ENCODE data around the gene TTC21B. TPM values are rescaled to one million over a fixed set of nuclear protein-coding genes. Genes with fewer than 3 reads are reported as not detected.
"Not testable (repeated sequence)": the region's sequence is repeated elsewhere in the genome, so short reads cannot be mapped to it uniquely, and the experiment has no call there.

Gene TTC21B
- total RNA-seq: 10 to 100 TPM; 19.2 to 21.8 TPM
- 8.6 TPM for polyA plus RNA-seq

- peaks cover 0 to 7% (median 0%) of the 10 kb centered on the region in 3 donors for H3K36me3 Mint-ChIP-seq
- peak within 1 kb of the TSS in 2 of 7 donors; percentile 12 to 36 for H3K4me3 Mint-ChIP-seq
- H3K9me3 Mint-ChIP-seq: no peaks in the 10 kb centered on the region
- Histone ChIP-seq H3K9me3 (ENCODE audit: low read length) (no peaks in the 10 kb centered on the region), H3K4me3 (ENCODE audit: low read length) (peak within 1 kb of the TSS; percentile 92), H3K36me3 (ENCODE audit: insufficient read depth, low read length) (no peaks in the 10 kb centered on the region), H3K27me3 (ENCODE audit: insufficient read depth, low read length, poor library complexity, severe bottlenecking) (no peaks in the 10 kb centered on the region), H3K27ac (ENCODE audit: low read depth, low read length) (peak within 1 kb of the TSS; percentile 76), H3K4me1 (ENCODE audit: insufficient read depth, low read length) (peaks cover 31% of the 10 kb centered on the region)
- ChIA-PET CTCF (interaction anchor here (0.9 to 2.3 kb wide), 10 partner anchors 8 to 174 kb away, joined by 3 to 8 read pairs (median 4); partner anchors contain the start of gene SCN1A), POLR2A (interaction anchor here (0.7 to 1.5 kb wide), 2 partner anchors 14 to 159 kb away, joined by 3 to 5 read pairs; partner anchors contain the start of gene GALNT3)
- no peaks in the 10 kb centered on the region for H3K27me3 Mint-ChIP-seq
- peak; percentile 90 to 96 (median 93) for DNase-seq
- H3K27ac Mint-ChIP-seq: peak within 1 kb of the TSS in 2 of 8 donors; percentile 25 to 65
- peaks cover 10 to 20% (median 11%) of the 10 kb centered on the region in 3 donors for H3K4me1 Mint-ChIP-seq
Observed at GRCh38 chr2:165953655-165954606, at the start of gene TTC21B. Gene TTC21B (minus strand): TSS chr2:165953776. CDS start chr2:165953705, 71 bp downstream.

- Histone ChIP-seq H3K27ac (ENCODE audit: low read depth, low read length) (no peak overlapping the region), H3K4me1 (ENCODE audit: insufficient read depth, low read length) (no peaks in the 10 kb centered on the region), H3K9me3 (ENCODE audit: low read length) (no peaks in the 10 kb centered on the region), H3K4me3 (ENCODE audit: low read length) (no peak overlapping the region), H3K27me3 (ENCODE audit: insufficient read depth, low read length, poor library complexity, severe bottlenecking) (no peaks in the 10 kb centered on the region), H3K36me3 (ENCODE audit: insufficient read depth, low read length) (no peaks in the 10 kb centered on the region)
- CTCF ChIA-PET: no interaction called here
- no peak overlapping the region for H3K27ac Mint-ChIP-seq
- H3K9me3 Mint-ChIP-seq: no peaks in the 10 kb centered on the region
- no peaks in the 10 kb centered on the region for H3K36me3 Mint-ChIP-seq
- H3K4me3 Mint-ChIP-seq: no peak overlapping the region
- POLR2A ChIA-PET: no interaction called here
- peaks cover 5 to 15% of the 10 kb centered on the region in 2 donors for H3K27me3 Mint-ChIP-seq
- no peaks in the 10 kb centered on the region for H3K4me1 Mint-ChIP-seq
- no peak for DNase-seq
Observed at GRCh38 chr2:166000401-166000800, 46.8 kb upstream of the TTC21B start.

GRCh38 chr2:165990846-165991245 is 37.3 kb upstream of the TTC21B start:
- no peak overlapping the region for H3K27ac Mint-ChIP-seq
- H3K27me3 Mint-ChIP-seq: peaks cover 1 to 28% of the 10 kb centered on the region in 2 donors
- CTCF ChIA-PET: no interaction called here
- H3K4me1 Mint-ChIP-seq: no peaks in the 10 kb centered on the region
- H3K36me3 ChIP-seq (ENCODE audit: insufficient read depth, low read length): no peaks in the 10 kb centered on the region
- no peaks in the 10 kb centered on the region for H3K4me1 ChIP-seq (ENCODE audit: insufficient read depth, low read length)
- H3K27ac ChIP-seq (ENCODE audit: low read depth, low read length): no peak overlapping the region
- no peaks in the 10 kb centered on the region for H3K9me3 Mint-ChIP-seq
- no peak for DNase-seq
- no peak overlapping the region for H3K4me3 Mint-ChIP-seq
- no peak overlapping the region for H3K4me3 ChIP-seq (ENCODE audit: low read length)
- POLR2A ChIA-PET: no interaction called here
- no peaks in the 10 kb centered on the region for H3K36me3 Mint-ChIP-seq
- H3K9me3 ChIP-seq (ENCODE audit: low read length): no peaks in the 10 kb centered on the region
- no peaks in the 10 kb centered on the region for H3K27me3 ChIP-seq (ENCODE audit: insufficient read depth, low read length, poor library complexity, severe bottlenecking)

DNA sequence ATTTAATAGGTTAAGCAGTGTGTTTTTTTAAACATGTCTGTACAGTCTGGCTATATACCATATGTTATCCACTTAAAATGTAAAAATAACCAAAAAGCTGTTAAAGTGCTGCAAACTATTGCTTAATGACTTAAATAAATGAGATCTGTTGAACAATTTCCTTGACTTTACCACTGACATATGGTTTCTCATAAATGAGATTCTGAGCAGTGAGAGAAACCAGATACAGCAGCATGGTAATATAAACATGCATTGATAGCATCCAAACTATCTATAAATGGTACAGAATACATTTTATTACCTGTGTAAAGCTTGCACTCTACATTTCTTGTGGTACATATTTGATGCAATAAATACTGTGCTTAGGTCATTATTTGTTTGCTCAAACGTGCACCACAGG is 36.3 kb upstream of the TTC21B start:
- Mint-ChIP-seq H3K36me3 (no peaks in the 10 kb centered on the region), H3K27ac (no peak overlapping the region), H3K4me3 (no peak overlapping the region), H3K9me3 (no peaks in the 10 kb centered on the region), H3K4me1 (no peaks in the 10 kb centered on the region), H3K27me3 (peaks cover 5 to 28% of the 10 kb centered on the region in 2 donors)
- CTCF ChIA-PET: no interaction called here
- no peak for DNase-seq
- H3K9me3 ChIP-seq (ENCODE audit: low read length): no peaks in the 10 kb centered on the region
- no peaks in the 10 kb centered on the region for H3K36me3 ChIP-seq (ENCODE audit: insufficient read depth, low read length)
- POLR2A ChIA-PET: no interaction called here
- no peak overlapping the region for H3K4me3 ChIP-seq (ENCODE audit: low read length)
- no peaks in the 10 kb centered on the region for H3K4me1 ChIP-seq (ENCODE audit: insufficient read depth, low read length)
- H3K27ac ChIP-seq (ENCODE audit: low read depth, low read length): no peak overlapping the region
- no peaks in the 10 kb centered on the region for H3K27me3 ChIP-seq (ENCODE audit: insufficient read depth, low read length, poor library complexity, severe bottlenecking)

GRCh38 chr2:165985120-165985519 is 31.5 kb upstream of the TTC21B start:
- Histone ChIP-seq H3K36me3 (ENCODE audit: insufficient read depth, low read length) (no peaks in the 10 kb centered on the region), H3K9me3 (ENCODE audit: low read length) (no peaks in the 10 kb centered on the region), H3K4me3 (ENCODE audit: low read length) (no peak overlapping the region), H3K4me1 (ENCODE audit: insufficient read depth, low read length) (no peaks in the 10 kb centered on the region), H3K27ac (ENCODE audit: low read depth, low read length) (no peak overlapping the region), H3K27me3 (ENCODE audit: insufficient read depth, low read length, poor library complexity, severe bottlenecking) (no peaks in the 10 kb centered on the region)
- POLR2A ChIA-PET: no interaction called here
- no peak for DNase-seq
- no peak overlapping the region for H3K4me3 Mint-ChIP-seq
- H3K27me3 Mint-ChIP-seq: peaks cover 13 to 31% of the 10 kb centered on the region in 2 donors
- H3K36me3 Mint-ChIP-seq: no peaks in the 10 kb centered on the region
- H3K4me1 Mint-ChIP-seq: no peaks in the 10 kb centered on the region
- CTCF ChIA-PET: no interaction called here
- no peak overlapping the region for H3K27ac Mint-ChIP-seq
- H3K9me3 Mint-ChIP-seq: no peaks in the 10 kb centered on the region

GRCh38 chr2:165972161-165972560 is 18.6 kb upstream of the TTC21B start:
- H3K27ac Mint-ChIP-seq; H3K9me3 ChIP-seq (ENCODE audit: low read length); DNase-seq; H3K27ac ChIP-seq (ENCODE audit: low read depth, low read length); H3K9me3 Mint-ChIP-seq; H3K27me3 ChIP-seq (ENCODE audit: insufficient read depth, low read length, poor library complexity, severe bottlenecking); H3K36me3 Mint-ChIP-seq; POLR2A ChIA-PET; H3K4me3 Mint-ChIP-seq; CTCF ChIA-PET; H3K4me3 ChIP-seq (ENCODE audit: low read length); H3K4me1 ChIP-seq (ENCODE audit: insufficient read depth, low read length); H3K36me3 ChIP-seq (ENCODE audit: insufficient read depth, low read length); H3K4me1 Mint-ChIP-seq: not testable (repeated sequence)
- peaks cover 14 to 53% of the 10 kb centered on the region in 2 donors for H3K27me3 Mint-ChIP-seq

GRCh38 chr2:165970663-165971062 is 17.1 kb upstream of the TTC21B start:
- Histone ChIP-seq H3K27me3 (ENCODE audit: insufficient read depth, low read length, poor library complexity, severe bottlenecking) (no peaks in the 10 kb centered on the region), H3K36me3 (ENCODE audit: insufficient read depth, low read length) (no peaks in the 10 kb centered on the region), H3K4me1 (ENCODE audit: insufficient read depth, low read length) (no peaks in the 10 kb centered on the region), H3K27ac (ENCODE audit: low read depth, low read length) (no peak overlapping the region), H3K9me3 (ENCODE audit: low read length) (no peaks in the 10 kb centered on the region), H3K4me3 (ENCODE audit: low read length) (no peak overlapping the region)
- Mint-ChIP-seq H3K4me3 (no peak overlapping the region), H3K9me3 (no peaks in the 10 kb centered on the region), H3K4me1 (peaks cover 0 to 2% (median 0%) of the 10 kb centered on the region in 3 donors), H3K27ac (no peak overlapping the region), H3K27me3 (peaks cover 16 to 53% of the 10 kb centered on the region in 2 donors), H3K36me3 (peaks cover 0 to 2% (median under 1%) of the 10 kb centered on the region in 3 donors)
- no peak for DNase-seq
- POLR2A ChIA-PET: no interaction called here
- CTCF ChIA-PET: no interaction called here

GRCh38 chr2:165969227-165969626 is 15.7 kb upstream of the TTC21B start:
- Histone ChIP-seq H3K4me1 (ENCODE audit: insufficient read depth, low read length) (no peaks in the 10 kb centered on the region), H3K9me3 (ENCODE audit: low read length) (no peaks in the 10 kb centered on the region), H3K4me3 (ENCODE audit: low read length) (no peak overlapping the region), H3K27ac (ENCODE audit: low read depth, low read length) (no peak overlapping the region), H3K36me3 (ENCODE audit: insufficient read depth, low read length) (no peaks in the 10 kb centered on the region), H3K27me3 (ENCODE audit: insufficient read depth, low read length, poor library complexity, severe bottlenecking) (no peaks in the 10 kb centered on the region)
- POLR2A ChIA-PET: no interaction called here
- Mint-ChIP-seq H3K27me3 (peaks cover 15 to 50% of the 10 kb centered on the region in 2 donors), H3K27ac (no peak overlapping the region), H3K9me3 (no peaks in the 10 kb centered on the region), H3K4me3 (no peak overlapping the region), H3K36me3 (peaks cover 0 to 2% (median 0%) of the 10 kb centered on the region in 3 donors), H3K4me1 (peaks cover 0 to 2% (median 0%) of the 10 kb centered on the region in 3 donors)
- CTCF ChIA-PET: no interaction called here
- DNase-seq: no peak

Measured in CD8-positive, alpha-beta memory T cell (primary cell).